Central memory CD8-positive, alpha-beta T cell (primary cell): Measurements from ENCODE around the gene VDAC1.
"Not testable (repeated sequence)": the region's sequence is repeated elsewhere in the genome, so short reads cannot be mapped to it uniquely, and the experiment has no call there.

Experiments used
- ATAC-seq: fragments of 150-1000 bp; cut with Tn5 transposase; replicated peaks from 2 replicates; pipeline ENCODE4 v1.10.0; 2022; ENCODE audit warnings: mild to moderate bottlenecking, moderate FRiP score, moderate number of reproducible peaks; ENCODE audit not compliant: poor library complexity, severe bottlenecking; ENCODE audit errors: extremely low read depth
- DNase-seq, 2 donors: peaks; one replicate each; pipeline ENCODE4 v3.0.0; 2021; ENCODE audit warnings: low spot score in 2 of 2
- H3K27ac Mint-ChIP-seq: one replicate; pipeline ENCODE4 v1.8.0; 2022; ENCODE audit warnings: low read depth, mild to moderate bottlenecking, moderate library complexity, mixed read lengths
- H3K27me3 Mint-ChIP-seq: one replicate; pipeline ENCODE4 v1.8.0; 2022; ENCODE audit warnings: mixed read lengths
- H3K36me3 Mint-ChIP-seq: one replicate; pipeline ENCODE4 v1.8.0; 2022; ENCODE audit warnings: mild to moderate bottlenecking, moderate library complexity, mixed read lengths; ENCODE audit not compliant: insufficient read depth
- H3K4me1 Mint-ChIP-seq: one replicate; pipeline ENCODE4 v1.8.0; 2022; ENCODE audit warnings: mixed read lengths
- H3K4me3 Mint-ChIP-seq: one replicate; pipeline ENCODE4 v1.8.0; 2022; ENCODE audit warnings: mild to moderate bottlenecking, moderate library complexity, mixed read lengths
- H3K9me3 Mint-ChIP-seq: one replicate; pipeline ENCODE4 v1.8.0; 2022; ENCODE audit warnings: mixed read lengths

The VDAC1 gene

GRCh38 chr5:133967698-133968203, 37.0 kb downstream of the VDAC1 start:
- Mint-ChIP-seq H3K4me1 (peaks cover 46% of the 10 kb centered on the region), H3K27me3 (no peaks in the 10 kb centered on the region), H3K27ac (peak overlapping the region; percentile 98), H3K4me3 (peak overlapping the region; percentile 99), H3K9me3 (no peaks in the 10 kb centered on the region), H3K36me3 (peaks cover 15% of the 10 kb centered on the region)
- no peak for DNase-seq
- peak; percentile 33 for ATAC-seq

GRCh38 chr5:133967124-133967523, 37.7 kb downstream of the VDAC1 start:
- Mint-ChIP-seq H3K27ac (peak overlapping the region; percentile 98), H3K27me3 (no peaks in the 10 kb centered on the region), H3K36me3 (peaks cover 15% of the 10 kb centered on the region), H3K4me3 (peak overlapping the region; percentile 99), H3K4me1 (peaks cover 52% of the 10 kb centered on the region), H3K9me3 (no peaks in the 10 kb centered on the region)
- DNase-seq (no peak), ATAC-seq (no peak)

DNA sequence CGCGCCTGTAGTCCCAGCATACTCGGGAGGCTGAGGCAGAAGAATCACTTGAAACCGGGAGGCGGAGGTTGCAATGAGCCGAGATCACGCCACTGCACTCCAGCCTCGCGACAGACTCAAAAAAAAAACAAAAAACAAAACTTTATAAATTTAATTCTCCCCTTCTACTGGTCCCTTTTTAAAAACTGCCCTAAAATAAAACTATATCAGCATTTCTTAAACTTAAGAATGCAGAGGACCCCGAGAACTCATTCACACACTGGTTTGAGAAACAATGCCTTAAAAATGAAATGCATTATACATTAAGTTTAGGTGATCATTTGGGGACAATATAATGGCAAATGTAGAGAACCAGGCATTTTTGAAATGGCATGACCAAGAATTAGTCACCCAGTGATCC, 38.7 kb downstream of the VDAC1 start:
- Mint-ChIP-seq H3K27me3 (no peaks in the 10 kb centered on the region), H3K27ac (no peak overlapping the region), H3K9me3 (no peaks in the 10 kb centered on the region), H3K36me3 (peaks cover 12% of the 10 kb centered on the region), H3K4me3 (no peak overlapping the region), H3K4me1 (peaks cover 53% of the 10 kb centered on the region)
- ATAC-seq (no peak), DNase-seq (no peak)

- H3K4me3 Mint-ChIP-seq = no peak overlapping the region
- ATAC-seq (no peak), DNase-seq (no peak)
- peak overlapping the region; percentile 23 for H3K27ac Mint-ChIP-seq
- H3K4me1 Mint-ChIP-seq = peaks cover 54% of the 10 kb centered on the region
- H3K27me3 Mint-ChIP-seq = no peaks in the 10 kb centered on the region
- H3K36me3 Mint-ChIP-seq = peaks cover 16% of the 10 kb centered on the region
- H3K9me3 Mint-ChIP-seq = no peaks in the 10 kb centered on the region
These were observed 41.2 kb downstream of the VDAC1 start for GRCh38 chr5:133963493-133964128.

GRCh38 chr5:133962801-133963476, 41.8 kb downstream of the VDAC1 start:
- DNase-seq (no peak), ATAC-seq (no peak)
- Mint-ChIP-seq H3K36me3 (peaks cover 13% of the 10 kb centered on the region), H3K9me3 (no peaks in the 10 kb centered on the region), H3K4me3 (no peak overlapping the region), H3K4me1 (peaks cover 47% of the 10 kb centered on the region), H3K27ac (peak overlapping the region; percentile 23), H3K27me3 (no peaks in the 10 kb centered on the region)

DNA sequence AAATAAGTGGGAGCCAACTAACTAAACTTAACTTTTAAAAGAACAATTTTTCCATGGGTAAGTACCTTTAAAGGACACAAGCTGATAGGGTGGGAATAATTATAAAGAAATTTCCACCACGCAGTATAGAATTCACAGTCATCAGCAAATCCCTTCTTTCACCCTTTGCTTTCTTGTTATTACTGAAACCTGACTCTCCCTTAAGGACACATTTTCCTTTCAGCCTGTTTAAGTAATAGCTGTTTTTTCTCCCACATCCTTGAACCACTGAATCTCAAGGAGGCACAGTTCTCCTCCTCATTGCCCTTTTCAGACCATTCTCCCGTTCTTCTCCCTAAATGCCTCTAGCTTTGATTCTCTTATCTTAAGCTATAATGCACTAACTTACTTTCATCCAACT, 42.6 kb downstream of the VDAC1 start:
- peaks cover 20% of the 10 kb centered on the region for H3K36me3 Mint-ChIP-seq
- H3K4me3 Mint-ChIP-seq = no peak overlapping the region

DNA sequence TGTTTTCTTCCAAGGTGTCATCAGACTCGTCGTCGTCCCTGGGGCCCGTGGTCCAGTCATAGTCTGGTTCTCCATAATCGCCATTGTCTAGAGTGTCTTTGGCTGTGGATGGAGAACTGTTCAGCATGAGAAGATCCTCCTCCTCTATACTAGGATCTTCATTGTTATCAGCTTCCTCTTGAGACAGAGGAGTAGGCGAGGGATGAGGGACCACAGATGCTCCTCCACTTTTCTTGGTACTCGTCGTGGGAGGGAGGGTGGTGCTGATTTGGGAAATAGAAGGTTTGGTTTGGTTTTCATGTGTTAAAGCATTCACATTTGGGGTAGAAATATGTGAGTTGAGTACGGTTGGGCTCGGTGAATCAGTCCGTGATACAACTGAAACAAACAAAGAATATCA, 45.1 kb downstream of the VDAC1 start:
- H3K36me3 Mint-ChIP-seq = peaks cover 24% of the 10 kb centered on the region
- no peak overlapping the region for H3K27ac Mint-ChIP-seq
- H3K9me3 Mint-ChIP-seq = no peaks in the 10 kb centered on the region
- H3K4me3 Mint-ChIP-seq = no peak overlapping the region
- ATAC-seq (no peak), DNase-seq (no peak)
- H3K27me3 Mint-ChIP-seq = no peaks in the 10 kb centered on the region
- H3K4me1 Mint-ChIP-seq = peaks cover 30% of the 10 kb centered on the region

More for the DNA sequence above, 42.6 kb downstream of the VDAC1 start:
- peak overlapping the region; percentile 23 for H3K27ac Mint-ChIP-seq
- no peaks in the 10 kb centered on the region for H3K9me3 Mint-ChIP-seq
- DNase-seq = no peak
- peaks cover 39% of the 10 kb centered on the region for H3K4me1 Mint-ChIP-seq
- H3K27me3 Mint-ChIP-seq = no peaks in the 10 kb centered on the region
- no peak for ATAC-seq

DNA sequence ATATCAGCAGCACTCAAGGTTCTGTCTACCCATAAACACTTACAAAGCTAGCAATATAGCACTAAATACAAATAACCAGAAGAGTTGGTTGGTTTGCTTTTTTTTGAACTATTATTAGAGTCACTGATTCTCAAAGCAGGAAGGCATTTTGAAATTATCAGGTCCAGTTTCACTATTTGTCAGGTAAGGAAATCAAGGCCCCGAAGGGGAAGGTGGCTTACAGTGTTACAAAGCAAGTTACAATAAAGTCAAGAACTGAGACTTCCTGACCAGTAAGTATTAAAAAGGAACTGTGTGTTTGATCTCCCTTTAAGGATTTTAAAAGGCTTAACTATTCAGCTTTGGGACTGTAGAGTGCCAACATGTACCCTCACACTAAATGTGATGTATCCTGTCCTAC, 47.2 kb downstream of the VDAC1 start:
- Mint-ChIP-seq H3K9me3 (no peaks in the 10 kb centered on the region), H3K27me3 (no peaks in the 10 kb centered on the region), H3K4me3 (no peak overlapping the region), H3K4me1 (peaks cover 16% of the 10 kb centered on the region), H3K27ac (no peak overlapping the region), H3K36me3 (peaks cover 26% of the 10 kb centered on the region)
- DNase-seq (no peak), ATAC-seq (no peak)

- Mint-ChIP-seq H3K9me3 (no peaks in the 10 kb centered on the region), H3K4me1 (peaks cover 11% of the 10 kb centered on the region), H3K27ac (no peak overlapping the region), H3K27me3 (no peaks in the 10 kb centered on the region), H3K36me3 (peaks cover 26% of the 10 kb centered on the region), H3K4me3 (no peak overlapping the region)
- ATAC-seq (no peak), DNase-seq (no peak)
These were observed 47.7 kb downstream of the VDAC1 start for GRCh38 chr5:133957080-133957479.

- Mint-ChIP-seq H3K4me1 (peaks cover 11% of the 10 kb centered on the region), H3K36me3 (peaks cover 26% of the 10 kb centered on the region)
- DNase-seq, H3K27me3 Mint-ChIP-seq, ATAC-seq, H3K27ac Mint-ChIP-seq, H3K9me3 Mint-ChIP-seq, H3K4me3 Mint-ChIP-seq: not testable (repeated sequence)
These were observed 48.6 kb downstream of the VDAC1 start for GRCh38 chr5:133956196-133956595.

- no peak for ATAC-seq
These were observed 51.1 kb downstream of the VDAC1 start for GRCh38 chr5:133953568-133954145.

GRCh38 chr5:133952729-133953567, 51.8 kb downstream of the VDAC1 start:
- ATAC-seq = no peak
- Mint-ChIP-seq H3K36me3 (peaks cover 17% of the 10 kb centered on the region), H3K27me3 (no peaks in the 10 kb centered on the region), H3K9me3 (no peaks in the 10 kb centered on the region), H3K27ac (no peak overlapping the region), H3K4me1 (no peaks in the 10 kb centered on the region), H3K4me3 (no peak overlapping the region)
- DNase-seq = no peak

More at GRCh38 chr5:133953568-133954145, 51.1 kb downstream of the VDAC1 start:
- Mint-ChIP-seq H3K4me1 (no peaks in the 10 kb centered on the region), H3K36me3 (peaks cover 20% of the 10 kb centered on the region), H3K4me3 (no peak overlapping the region), H3K27me3 (no peaks in the 10 kb centered on the region), H3K27ac (no peak overlapping the region), H3K9me3 (no peaks in the 10 kb centered on the region)
- DNase-seq = no peak
